HepG2 (cell line): ENCODE data around the gene RBM22. TPM values are rescaled to one million over a fixed set of nuclear protein-coding genes. Genes with fewer than 3 reads are reported as not detected.

Source experiments
- AHDC1 ChIP-seq: sonication (generic); formaldehyde crosslinking; IDR thresholded peaks from 2 replicates; pipeline ENCODE4 v1.5.1; 2020; ENCODE audit warnings: mild to moderate bottlenecking, missing genetic modification reagents, borderline replicate concordance
- DRAP1 ChIP-seq: IDR thresholded peaks from 2 replicates; pipeline ENCODE4 v1.6.1; 2016; ENCODE audit warnings: missing genetic modification reagents, missing compliant biosample characterization
- GTF2F1 ChIP-seq: fragments of 150-350 bp; IDR thresholded peaks from 2 replicates; pipeline ENCODE4 v1.6.1; 2014; ENCODE audit warnings: low read length
- IKZF5 ChIP-seq: IDR thresholded peaks from 2 replicates; pipeline ENCODE4 v1.6.1; 2018; ENCODE audit warnings: missing genetic modification reagents, mild to moderate bottlenecking, missing compliant biosample characterization
- LRRFIP1 ChIP-seq: sonication (generic); formaldehyde crosslinking; conservative IDR thresholded peaks from 2 replicates; pipeline ENCODE4 v1.4.0; 2020; ENCODE audit warnings: missing genetic modification reagents
- MYC ChIP-seq: sonication (generic); formaldehyde crosslinking; IDR thresholded peaks from 2 replicates; pipeline ENCODE4 v1.9.0; 2021; ENCODE audit warnings: missing genetic modification reagents, borderline replicate concordance
- PRDM4 ChIP-seq: sonication (generic); formaldehyde crosslinking; IDR thresholded peaks from 2 replicates; pipeline ENCODE4 v1.9.0; 2021; ENCODE audit warnings: missing genetic modification reagents, borderline replicate concordance
- RBFOX2 ChIP-seq: fragments of 200-400 bp; formaldehyde crosslinking; IDR thresholded peaks from 2 replicates; pipeline ENCODE4 v1.6.1; 2017; ENCODE audit warnings: low read depth, mild to moderate bottlenecking, low read length
- TGIF2 ChIP-seq: IDR thresholded peaks from 2 replicates; pipeline ENCODE4 v1.6.1; 2016; ENCODE audit warnings: control low read depth, missing compliant biosample characterization
- ZNF543 ChIP-seq: sonication (generic); formaldehyde crosslinking; IDR thresholded peaks from 2 replicates; pipeline ENCODE4 v1.4.0; 2020; ENCODE audit warnings: mild to moderate bottlenecking, missing genetic modification reagents
- ZNF605 ChIP-seq: sonication (generic); formaldehyde crosslinking; IDR thresholded peaks from 2 replicates; pipeline ENCODE4 v1.8.0; 2022; ENCODE audit warnings: mild to moderate bottlenecking, missing genetic modification reagents
- ZNF879 ChIP-seq: sonication (generic); formaldehyde crosslinking; IDR thresholded peaks from 2 replicates; pipeline ENCODE4 v1.8.1; 2023; ENCODE audit warnings: missing genetic modification reagents
- polyA plus RNA-seq, 8 experiments: library from polyadenylated mRNA; depleted of rRNA in 3 of 8; stranded (reverse) in 7 of 8; unstranded in 1 of 8; fragments of >200 nt; fragmentation: Illumina TruSeq in 4 of 8; extraction: Trizol in 4 of 8; gene quantifications; 2 replicates each; pipeline versions ENCODE4 v1.2.1 to v1.2.3, GENCODE V29; 2011 to 2016; ENCODE audit warnings: low read depth in 4 of 8, missing spikeins in 1 of 8, mixed read lengths in 1 of 8; ENCODE audit not compliant: insufficient read depth in 1 of 8
- total RNA-seq, 5 experiments: library from RNA; depleted of rRNA; stranded (reverse); fragments of >200 nt; fragmentation: Illumina TruSeq; extraction: Trizol; gene quantifications; 2 replicates each; pipeline ENCODE4 v1.2.3, GENCODE V29; 2016; ENCODE audit warnings: low read depth in 1 of 5

Gene RBM22
- total and polyA plus RNA-seq, 2 of the 13 experiments (the other 11 are each of a cell fraction or from before 2014, with no cell fraction given): 28.3 to 35.0 TPM

- TF ChIP-seq AHDC1 (CRISPR knock-in tag) (no peak), MYC (CRISPR knock-in tag) (peak; percentile 57; the same call in 1 of the 2 replicates), IKZF5 (CRISPR knock-in tag) (peak; percentile 76; the same call in 1 of the 2 replicates), ZNF879 (CRISPR knock-in tag) (0 out of 2 replicates have a peak, but pooled peaks have one; percentile 52), LRRFIP1 (no peak), TGIF2 (CRISPR knock-in tag) (peak; percentile 32; the same call in 1 of the 2 replicates), ZNF543 (CRISPR knock-in tag) (0 out of 2 replicates have a peak, but pooled peaks have one; percentile 32), RBFOX2 (peak; percentile 84), DRAP1 (CRISPR knock-in tag) (peak; percentile 89), PRDM4 (CRISPR knock-in tag) (no peak), ZNF605 (peak; percentile 88), GTF2F1 (no peak)
These were observed at the start of gene RBM22 (continued) for GRCh38 chr5:150700594-150701377.
